HG02981 (cell line): Measurements from ENCODE around the gene MIDN.

ENCODE experiments used
- ATAC-seq: cut with Tn5 transposase; IDR thresholded peaks from one replicate; pipeline ENCODE4 v1.9.1; 2021; ENCODE audit warnings: mild to moderate bottlenecking, moderate library complexity; ENCODE audit not compliant: unreplicated experiment

MIDN gene

GRCh38 chr19:1280636-1281568 is 32.5 kb downstream of the MIDN start:
- no peak for ATAC-seq

GRCh38 chr19:1281569-1282287 is 33.3 kb downstream of the MIDN start:
- ATAC-seq, result no peak

GRCh38 chr19:1282588-1283206 is 34.3 kb downstream of the MIDN start:
- ATAC-seq, result no peak

- ATAC-seq, result no peak
Observed at GRCh38 chr19:1283207-1283916, 35.0 kb downstream of the MIDN start.

- no peak for ATAC-seq
Observed at GRCh38 chr19:1283917-1284292, 35.5 kb downstream of the MIDN start.

GRCh38 chr19:1284293-1284978 is 36.1 kb downstream of the MIDN start:
- ATAC-seq, result no peak

GRCh38 chr19:1284979-1285736 is 36.8 kb downstream of the MIDN start:
- ATAC-seq, result no peak

GRCh38 chr19:1285737-1286360 is 37.5 kb downstream of the MIDN start, which contains the start of gene EFNA2:
Gene EFNA2, plus strand, starts transcription at chr19:1285873. Its CDS starts 296 bp downstream, at chr19:1286169.
- ATAC-seq, result no peak

- no peak for ATAC-seq
Observed at GRCh38 chr19:1286487-1287353, 38.3 kb downstream of the MIDN start.

GRCh38 chr19:1287354-1288225 is 39.2 kb downstream of the MIDN start:
- no peak for ATAC-seq

GRCh38 chr19:1288226-1288612 is 39.8 kb downstream of the MIDN start:
- no peak for ATAC-seq

GRCh38 chr19:1288833-1289685 is 40.7 kb downstream of the MIDN start:
- ATAC-seq, result no peak

GRCh38 chr19:1289686-1290025 is 41.3 kb downstream of the MIDN start:
- ATAC-seq, result no peak

GRCh38 chr19:1290196-1290702 is 41.9 kb downstream of the MIDN start:
- ATAC-seq, result no peak

- no peak for ATAC-seq
Observed at GRCh38 chr19:1290703-1291651, 42.6 kb downstream of the MIDN start.
